NCI-H2029 treated with DMSO at 0.1 percent for 48 hours (cell line): ENCODE results near the gene UPP2.

ENCODE experiments used
- DNase-seq: peaks from one replicate; lab custom pipeline; 2025; lab: John Stamatoyannopoulos, UW

The UPP2 gene

DNA sequence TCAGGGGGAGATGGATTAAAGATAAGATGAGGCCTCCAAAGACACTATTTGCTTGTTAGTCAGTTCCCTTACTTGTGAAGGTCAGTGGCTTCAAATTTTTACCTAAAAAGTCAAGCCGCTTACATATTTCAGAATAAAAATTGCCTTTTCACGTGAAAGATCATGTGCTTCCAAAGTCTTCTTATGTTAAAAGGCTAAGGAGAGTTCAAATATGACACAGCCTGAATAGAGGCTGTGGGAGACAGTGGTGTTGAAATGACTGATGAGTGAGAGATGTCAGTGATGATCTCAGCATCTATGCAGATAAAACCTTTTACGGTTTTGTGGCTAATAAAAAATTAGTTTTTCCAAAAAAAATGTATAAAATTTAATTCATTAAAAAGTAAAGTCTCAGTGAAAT is 40.5 kb downstream of the UPP2 start:
- no peak for DNase-seq

DNA sequence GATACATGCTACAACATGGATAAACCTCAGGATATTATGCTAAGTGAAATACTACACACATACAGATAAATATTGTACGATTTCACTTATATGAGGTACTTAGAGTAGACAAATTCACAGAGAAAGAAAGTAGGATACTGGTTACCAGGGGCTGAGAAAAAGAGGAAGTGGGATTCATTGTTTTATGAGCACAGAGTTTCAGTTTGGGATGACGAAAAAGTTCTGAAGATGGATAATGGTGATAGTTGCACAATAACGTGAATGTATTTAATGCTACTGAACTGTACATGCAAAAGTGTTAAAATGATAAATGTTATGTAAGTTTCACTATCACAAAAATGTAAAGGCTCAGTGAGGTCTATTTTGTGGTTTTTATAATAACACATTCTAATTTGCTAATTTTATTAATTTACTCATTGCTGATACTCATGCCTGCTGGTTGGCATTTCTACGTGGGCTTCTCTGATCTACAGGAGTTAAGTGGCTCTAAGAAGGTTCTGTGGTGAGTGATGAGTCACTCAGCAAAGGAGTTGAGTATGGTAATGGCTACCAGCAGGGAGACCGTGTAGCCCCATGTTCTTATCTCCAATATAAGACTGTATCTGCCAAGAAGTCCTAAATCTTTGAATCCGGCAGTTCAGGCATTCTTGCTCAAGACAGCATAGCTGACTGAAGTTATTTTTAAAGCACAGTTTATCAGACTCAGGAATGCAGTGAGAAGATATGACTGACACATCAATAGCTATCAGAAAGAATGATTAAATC is 41.1 kb downstream of the UPP2 start:
- DNase-seq: no peak

DNA sequence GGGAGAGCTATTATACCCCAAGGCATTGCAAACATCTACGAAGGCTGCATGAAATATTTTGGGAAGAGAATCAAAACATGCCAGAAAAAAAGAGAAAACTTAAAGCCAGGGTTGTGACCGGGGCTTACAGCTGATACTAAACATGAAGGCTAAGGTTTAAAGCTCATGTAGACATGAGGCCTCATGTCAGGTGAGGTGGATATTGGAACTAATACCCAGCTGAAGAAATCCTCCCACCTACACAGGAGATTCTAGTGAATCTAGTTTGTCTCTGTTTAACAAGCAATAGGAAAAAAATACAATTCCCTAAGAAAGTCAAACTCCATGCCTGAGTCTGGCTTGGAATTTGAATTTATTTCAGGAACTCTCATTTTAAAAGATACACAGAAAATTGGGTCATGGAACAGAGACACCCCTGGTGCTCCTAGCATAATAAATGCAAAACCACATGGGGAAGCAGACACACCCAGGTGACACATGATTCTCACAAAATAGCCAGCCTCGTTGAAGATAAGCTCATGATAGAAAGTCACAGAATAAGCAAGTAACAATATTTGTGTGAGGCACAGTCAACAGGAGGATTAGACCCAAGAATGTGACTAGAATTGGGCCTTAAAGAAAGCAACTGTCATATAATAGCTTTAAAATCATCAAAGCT is 42.2 kb downstream of the UPP2 start:
- no peak for DNase-seq

DNA sequence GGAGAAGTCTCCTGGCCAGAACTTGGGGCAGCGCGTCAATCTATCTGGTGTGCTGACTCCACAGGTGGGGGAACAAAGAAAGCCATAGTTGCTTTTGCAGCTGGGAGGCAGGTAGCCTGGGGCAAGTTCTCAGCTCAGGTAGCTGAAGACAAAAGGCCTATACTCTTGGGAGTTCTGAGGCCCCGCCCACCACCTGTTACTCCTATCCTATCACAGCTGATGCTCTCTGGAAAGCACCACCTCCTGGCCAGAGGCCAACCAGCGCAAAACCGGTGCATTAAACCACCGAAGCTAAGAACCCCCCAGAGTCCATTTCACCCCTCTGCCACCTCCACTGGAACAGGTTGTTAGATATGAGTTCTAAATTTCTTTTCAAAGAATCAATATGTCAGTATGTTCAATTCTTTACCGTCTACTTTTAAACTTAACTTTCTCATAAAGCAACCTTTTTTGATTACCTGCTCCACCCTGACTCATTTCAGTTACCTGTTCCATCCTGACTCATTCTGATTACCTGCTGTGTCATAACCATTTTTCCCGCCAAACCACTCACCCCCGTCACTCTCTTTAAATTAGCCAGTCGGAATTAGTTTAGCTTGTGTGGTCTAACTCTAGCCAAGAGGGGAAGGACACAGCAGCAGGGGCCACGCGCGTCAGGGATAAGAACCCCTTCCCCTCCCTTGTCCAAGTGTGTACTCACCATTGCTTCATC is 43.4 kb downstream of the UPP2 start:
- DNase-seq: no peak

DNA sequence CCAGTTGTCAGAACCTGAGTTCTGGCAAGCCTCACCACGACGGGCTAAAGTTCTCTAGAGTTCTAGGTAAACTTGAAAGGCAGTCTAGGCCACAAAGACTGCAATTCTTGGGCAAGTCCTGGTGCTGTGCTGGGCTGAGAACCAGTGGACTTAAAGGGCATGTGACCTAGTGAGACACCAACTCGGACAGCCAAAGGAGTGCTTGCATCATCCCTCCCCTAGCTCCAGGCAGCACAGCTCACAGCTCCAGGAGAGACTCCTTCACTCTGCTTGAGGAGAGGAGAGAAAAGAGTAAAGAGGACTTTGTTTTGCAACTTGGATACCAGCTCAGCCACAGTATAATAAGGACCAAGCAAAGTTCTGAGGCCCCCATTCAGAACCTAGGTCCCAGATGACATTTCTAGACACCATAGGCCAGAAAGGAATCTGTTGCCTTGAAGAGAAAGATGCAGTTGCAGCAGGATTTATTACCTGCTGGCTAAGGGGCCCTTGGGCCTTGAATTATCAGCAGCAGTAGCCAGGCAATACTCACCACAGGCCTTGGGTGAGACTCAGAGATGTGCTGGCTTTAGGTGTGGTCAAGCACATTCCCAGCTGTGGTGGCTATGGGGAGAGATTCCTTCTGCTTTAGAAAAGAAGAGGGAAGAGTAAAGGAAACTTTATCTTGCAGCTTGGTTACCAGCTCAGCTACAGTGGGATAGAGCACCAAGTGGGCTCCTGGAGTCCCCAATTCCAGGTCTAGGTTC is 51.8 kb downstream of the UPP2 start:
- no peak for DNase-seq

DNA sequence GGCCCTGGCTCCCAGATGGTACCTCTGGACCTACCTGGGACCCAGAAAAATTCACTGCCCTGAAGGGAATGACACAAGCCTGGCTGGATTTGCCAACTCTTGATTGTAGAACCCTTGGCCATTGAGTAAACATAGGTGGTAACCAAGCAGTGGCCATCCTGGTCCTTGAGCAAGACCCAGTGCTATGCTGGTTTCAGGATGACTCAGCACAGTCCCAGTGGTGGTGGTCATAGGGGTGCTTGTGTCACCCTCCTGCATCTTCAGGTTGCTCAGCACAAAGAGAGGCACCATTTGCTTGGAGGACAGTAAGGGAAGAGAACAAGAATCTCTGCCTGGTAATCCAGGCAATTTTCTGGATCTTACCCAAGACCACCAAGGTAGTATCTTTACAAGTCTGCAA is 52.9 kb downstream of the UPP2 start:
- DNase-seq: no peak

DNA sequence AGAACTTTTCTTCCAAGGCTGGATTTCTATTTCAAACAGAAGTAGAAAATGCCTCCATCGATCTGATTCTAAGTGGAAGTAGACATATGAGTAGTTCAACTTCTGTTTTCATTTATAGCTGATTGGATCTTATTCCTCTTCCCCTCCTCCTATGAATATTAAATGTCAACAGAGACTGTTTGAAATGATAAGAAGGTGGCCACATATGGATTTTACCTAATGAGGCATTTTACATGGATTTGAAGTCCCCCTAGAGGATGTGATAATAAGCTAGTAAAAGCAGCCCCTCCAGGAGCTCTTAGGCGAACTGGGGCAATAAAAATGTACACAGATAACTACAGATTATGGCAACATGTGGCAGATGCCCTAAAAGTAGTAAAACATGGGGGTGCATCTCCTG is 71.0 kb downstream of the UPP2 start:
- no peak for DNase-seq

DNA sequence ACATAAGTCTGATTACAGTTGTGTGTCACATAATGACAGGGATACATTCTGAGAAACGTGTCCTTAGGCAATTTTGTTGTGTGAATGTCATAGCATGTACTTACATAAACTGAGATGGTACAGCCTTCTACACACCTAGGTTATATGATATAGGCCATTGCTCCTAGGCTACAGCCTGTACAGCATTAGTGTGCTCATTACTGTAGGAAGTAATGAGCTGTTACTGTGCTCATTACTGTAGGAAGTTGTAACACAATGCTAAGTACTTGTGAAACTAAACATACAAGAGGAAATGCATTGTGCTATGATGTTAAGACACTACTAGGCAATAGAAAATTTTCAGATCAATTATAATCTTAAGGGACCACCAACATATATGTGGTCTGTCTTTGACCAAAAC is 72.8 kb downstream of the UPP2 start:
- DNase-seq: no peak

DNA sequence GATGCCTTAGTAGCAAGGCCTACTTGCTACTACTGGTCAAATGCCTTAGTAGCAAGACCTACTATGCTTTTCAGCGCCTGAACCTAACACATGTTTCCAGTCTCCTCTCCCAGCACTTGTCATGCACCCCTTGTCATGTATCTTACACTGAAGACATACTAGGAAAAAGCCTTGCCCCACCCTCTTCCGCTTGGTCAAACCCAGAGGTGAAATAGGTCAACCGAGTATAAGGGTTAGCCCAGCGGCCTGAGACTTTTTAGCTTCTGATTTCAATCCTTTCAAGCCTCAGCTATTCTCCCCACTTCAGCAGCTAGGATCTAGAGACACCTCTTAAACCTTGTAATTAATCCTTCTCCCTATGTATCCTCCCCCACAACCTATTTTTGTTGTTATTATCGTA is 73.3 kb downstream of the UPP2 start:
- no peak for DNase-seq

DNA sequence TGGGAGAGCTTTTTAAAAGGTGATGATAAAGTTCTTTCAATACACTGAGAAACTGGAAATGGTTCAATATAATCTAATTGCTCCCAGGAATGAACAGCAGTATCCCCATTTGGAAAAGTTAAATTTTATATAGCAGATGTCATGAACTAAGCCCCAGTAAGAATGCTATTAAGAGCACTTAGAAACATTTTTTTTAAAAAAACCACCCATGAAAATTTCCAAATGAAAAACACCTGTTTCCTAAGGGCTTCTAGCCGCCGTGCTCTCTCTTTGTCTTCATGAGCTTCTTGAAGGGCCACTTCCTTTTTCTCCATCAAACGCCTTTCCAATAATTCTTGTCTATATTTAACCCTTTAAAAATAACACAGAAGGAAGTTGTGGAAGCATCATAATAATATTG is 77.0 kb downstream of the UPP2 start:
- DNase-seq: no peak

DNA sequence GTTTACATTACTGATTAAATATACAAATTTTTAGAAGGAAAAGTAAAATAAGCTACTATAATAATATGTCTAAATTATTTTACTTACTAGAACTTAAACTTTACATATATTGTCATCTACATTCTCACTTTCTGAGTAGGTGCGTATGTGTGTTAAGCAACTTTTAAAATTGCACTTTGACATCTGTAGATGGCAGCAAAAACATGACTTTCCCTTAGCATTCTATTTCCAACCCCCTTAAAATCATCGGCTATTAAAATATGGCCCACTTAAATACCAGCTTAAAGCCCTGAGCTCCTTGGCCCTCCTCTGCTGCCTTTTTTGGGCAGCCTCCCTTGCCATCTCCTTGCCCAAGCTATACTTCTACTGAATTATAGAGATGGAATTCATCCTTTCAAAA is 78.0 kb downstream of the UPP2 start:
- no peak for DNase-seq

DNA sequence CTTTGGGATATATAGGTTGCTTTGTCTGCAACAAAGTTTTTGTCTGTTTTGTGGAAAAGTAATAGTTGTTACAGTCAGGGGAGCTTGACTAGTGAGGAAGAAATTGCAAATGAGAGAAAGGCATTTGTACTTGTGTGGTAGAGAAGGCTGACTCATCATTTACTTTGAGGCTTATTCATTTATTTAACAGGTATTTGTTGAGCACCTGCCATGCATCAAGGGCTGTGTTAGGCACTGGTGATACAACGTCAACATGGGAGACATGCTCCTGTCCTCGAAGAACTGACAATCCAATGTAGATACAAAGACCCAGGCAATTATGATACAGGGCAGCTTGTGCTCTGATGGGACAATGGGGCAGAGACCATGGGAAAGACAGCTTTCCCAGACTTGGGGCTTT is 79.5 kb downstream of the UPP2 start:
- DNase-seq: peak; percentile 50

DNA sequence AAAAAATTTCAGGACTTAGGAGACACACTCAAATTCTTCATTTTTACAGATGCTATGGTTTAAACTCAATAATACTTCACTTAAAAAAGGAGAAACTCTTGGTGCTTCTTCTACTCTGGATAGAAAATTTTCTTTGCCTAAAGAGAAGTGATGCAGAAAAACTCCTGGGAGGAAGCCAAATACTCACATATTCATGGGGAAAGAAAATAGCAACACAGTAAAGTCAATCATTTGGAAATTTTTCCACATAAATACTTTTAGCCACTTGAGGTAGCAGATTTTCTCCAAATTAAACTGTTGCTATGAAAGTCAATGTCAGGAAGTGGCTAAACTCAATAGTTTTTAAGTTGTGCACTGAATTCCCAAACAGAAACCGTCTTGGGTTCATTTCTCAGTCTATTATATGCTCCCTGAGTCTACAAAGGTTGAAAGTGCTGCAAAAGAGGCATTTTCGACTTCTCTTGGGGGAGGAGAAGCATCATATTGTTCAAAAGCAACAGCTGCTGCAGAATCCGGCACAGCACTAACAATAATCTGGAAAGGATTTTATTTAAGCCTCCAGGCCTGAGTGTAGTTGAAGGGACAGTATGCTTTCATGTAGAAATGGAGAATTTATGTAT is 81.1 kb downstream of the UPP2 start:
- DNase-seq: no peak

DNA sequence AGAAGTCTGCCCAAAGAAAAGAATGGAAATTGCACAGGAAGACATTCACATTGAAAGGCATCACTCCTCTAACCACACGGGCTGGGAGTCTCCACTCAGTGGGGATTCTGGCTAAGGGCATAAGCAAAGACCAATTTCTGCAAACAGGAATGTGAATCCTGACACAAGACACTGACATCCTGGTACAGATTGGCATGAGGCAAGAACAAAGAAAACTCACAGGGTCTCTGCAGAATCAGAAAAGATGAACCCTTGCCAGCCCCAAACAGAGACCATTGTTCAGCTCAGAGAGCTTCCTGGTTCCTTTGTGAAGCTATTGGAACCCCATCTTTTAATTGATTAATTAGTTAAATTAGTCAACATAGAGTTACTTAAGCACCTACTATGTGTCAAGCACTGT is 82.3 kb downstream of the UPP2 start:
- DNase-seq: no peak

DNA sequence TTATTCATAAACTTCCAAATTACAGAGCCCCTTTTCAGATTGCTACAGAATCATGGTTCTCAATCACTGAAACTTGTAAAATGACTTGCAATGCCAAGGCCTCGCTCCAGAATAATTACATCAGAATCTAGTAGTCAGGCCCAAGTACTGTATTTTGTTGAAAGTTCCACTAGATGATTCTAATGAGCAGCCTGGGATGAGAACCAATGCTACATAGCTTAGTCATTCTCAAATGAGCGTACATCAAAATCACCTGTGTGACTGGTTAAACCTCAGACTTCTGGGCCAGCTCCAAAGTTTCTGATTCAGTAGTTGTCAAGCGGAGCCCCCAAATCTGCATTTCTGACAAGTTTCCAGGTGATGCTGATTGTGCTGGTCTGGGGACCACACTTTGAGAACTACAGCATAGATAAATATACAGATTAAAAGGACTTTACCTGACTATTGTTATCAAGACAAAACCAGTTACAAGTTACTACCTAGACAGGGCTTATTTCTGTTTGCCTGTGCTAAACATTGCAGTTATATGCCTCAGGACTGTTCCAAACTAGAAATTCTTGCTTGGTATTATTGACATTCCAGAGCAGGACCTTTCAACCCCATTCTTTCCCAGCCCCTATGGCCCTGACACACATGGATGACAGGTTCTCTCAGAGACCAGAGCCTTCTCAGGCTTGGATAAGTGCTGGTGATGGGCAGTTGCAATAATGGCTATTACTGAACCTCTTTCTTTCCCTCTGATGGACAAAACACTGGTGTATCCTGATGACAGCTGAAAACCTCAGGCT is 83.1 kb downstream of the UPP2 start:
- DNase-seq: no peak
